HG02870 (cell line): ENCODE measurements around the gene TMEM135.
A peak's percentile ranks its signal among the peaks of the same experiment; 100 is the strongest.
"Not testable (repeated sequence)": the region's sequence is repeated elsewhere in the genome, so short reads cannot be mapped to it uniquely, and the experiment has no call there.

Experiments
- ATAC-seq: cut with Tn5 transposase; IDR thresholded peaks from one replicate; pipeline ENCODE4 v1.9.1; 2021; ENCODE audit warnings: mild to moderate bottlenecking, moderate library complexity; ENCODE audit not compliant: unreplicated experiment

TMEM135 gene

GRCh38 chr11:87037450-87038234, at the start of gene TMEM135:
TMEM135 (plus strand) TSS chr11:87037934; CDS start chr11:87038046, 112 bp downstream.
- peak; percentile 98 for ATAC-seq

GRCh38 chr11:86988351-86988881, 49.3 kb upstream of the TMEM135 start:
- ATAC-seq: no peak

- no peak for ATAC-seq
Observed at GRCh38 chr11:86990031-86990430, 47.7 kb upstream of the TMEM135 start.

GRCh38 chr11:86990515-86990914, 47.2 kb upstream of the TMEM135 start:
- ATAC-seq: no peak

GRCh38 chr11:86991341-86991740, 46.4 kb upstream of the TMEM135 start:
- ATAC-seq: no peak

- ATAC-seq: not testable (repeated sequence)
Observed at GRCh38 chr11:86992340-86992739, 45.4 kb upstream of the TMEM135 start.

- no peak for ATAC-seq
Observed at GRCh38 chr11:86993031-86993430, 44.7 kb upstream of the TMEM135 start.

- no peak for ATAC-seq
Observed at GRCh38 chr11:86996953-86997570, 40.7 kb upstream of the TMEM135 start.

GRCh38 chr11:86999388-86999787, 38.3 kb upstream of the TMEM135 start:
- ATAC-seq: no peak

GRCh38 chr11:86999859-87000753, 37.6 kb upstream of the TMEM135 start:
- no peak for ATAC-seq

GRCh38 chr11:87002918-87003317, 34.8 kb upstream of the TMEM135 start:
- ATAC-seq: no peak

- ATAC-seq: not testable (repeated sequence)
Observed at GRCh38 chr11:87004281-87004680, 33.5 kb upstream of the TMEM135 start.

GRCh38 chr11:87005569-87005921, 32.2 kb upstream of the TMEM135 start:
- no peak for ATAC-seq

- no peak for ATAC-seq
Observed at GRCh38 chr11:87006035-87006434, 31.7 kb upstream of the TMEM135 start.

- ATAC-seq: no peak
Observed at GRCh38 chr11:87007963-87008362, 29.8 kb upstream of the TMEM135 start.

GRCh38 chr11:87012089-87012488, 25.6 kb upstream of the TMEM135 start:
- ATAC-seq: no peak

- no peak for ATAC-seq
Observed at GRCh38 chr11:87012673-87013072, 25.1 kb upstream of the TMEM135 start.

GRCh38 chr11:87013912-87014825, 23.6 kb upstream of the TMEM135 start:
- no peak for ATAC-seq

GRCh38 chr11:87015645-87016044, 22.1 kb upstream of the TMEM135 start:
- ATAC-seq: no peak

- no peak for ATAC-seq
Observed at GRCh38 chr11:87019613-87020271, 18.0 kb upstream of the TMEM135 start.
